Measurements from ENCODE around the gene CCDC82.

Gene CCDC82

DNA sequence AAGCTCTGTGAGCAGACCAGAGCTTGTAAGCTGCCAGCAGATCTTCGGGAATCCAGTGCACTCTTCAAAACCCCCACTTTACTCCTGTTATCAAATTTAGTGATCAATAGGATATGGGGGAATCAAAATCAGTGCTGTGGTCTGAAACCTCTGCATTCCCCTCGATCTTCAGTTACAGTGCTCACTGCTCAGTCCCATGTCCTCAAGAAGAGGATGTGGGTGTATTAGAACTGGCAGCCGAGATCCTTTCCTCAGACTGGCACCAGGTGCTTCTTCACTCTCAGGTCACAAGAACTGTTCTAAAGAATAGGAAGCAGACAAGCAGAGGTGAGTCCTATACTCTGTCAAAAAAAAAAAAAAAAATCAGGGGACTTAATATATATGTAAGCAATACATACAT is 31.4 kb downstream of the CCDC82 start:
- no peak for DNase-seq

GRCh38 chr11:96357794-96358193 is 31.9 kb downstream of the CCDC82 start:
- no peak for DNase-seq

DNA sequence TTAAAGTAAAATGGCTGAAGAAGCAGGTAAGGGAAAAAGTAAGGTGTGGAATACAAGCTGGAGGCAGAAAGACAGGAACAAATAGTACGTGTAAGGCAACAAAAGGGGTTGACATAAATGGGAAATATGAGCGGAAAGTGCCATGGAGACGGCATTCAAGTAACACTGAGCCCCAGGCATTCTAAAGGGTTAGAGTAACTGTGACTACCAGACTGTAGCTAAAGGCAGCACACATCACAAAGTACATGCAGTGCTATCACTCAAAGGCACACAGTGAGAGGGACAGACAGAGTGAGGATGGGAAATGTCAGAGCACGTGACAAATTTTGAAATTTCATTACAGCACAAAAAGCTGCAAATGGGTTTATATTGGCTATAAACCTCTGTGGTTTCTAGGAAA is 32.9 kb downstream of the CCDC82 start:
- DNase-seq = no peak

- DNase-seq = peak; percentile 52 to 80
Measured at GRCh38 chr11:96342961-96343711, 46.6 kb downstream of the CCDC82 start, which contains the start of gene MAML2. Gene MAML2 (minus strand): TSS chr11:96343195. CDS start chr11:96341895, 1,300 bp downstream.

- no peak for DNase-seq
Measured at GRCh38 chr11:96342014-96342960, 47.4 kb downstream of the CCDC82 start.

DNA sequence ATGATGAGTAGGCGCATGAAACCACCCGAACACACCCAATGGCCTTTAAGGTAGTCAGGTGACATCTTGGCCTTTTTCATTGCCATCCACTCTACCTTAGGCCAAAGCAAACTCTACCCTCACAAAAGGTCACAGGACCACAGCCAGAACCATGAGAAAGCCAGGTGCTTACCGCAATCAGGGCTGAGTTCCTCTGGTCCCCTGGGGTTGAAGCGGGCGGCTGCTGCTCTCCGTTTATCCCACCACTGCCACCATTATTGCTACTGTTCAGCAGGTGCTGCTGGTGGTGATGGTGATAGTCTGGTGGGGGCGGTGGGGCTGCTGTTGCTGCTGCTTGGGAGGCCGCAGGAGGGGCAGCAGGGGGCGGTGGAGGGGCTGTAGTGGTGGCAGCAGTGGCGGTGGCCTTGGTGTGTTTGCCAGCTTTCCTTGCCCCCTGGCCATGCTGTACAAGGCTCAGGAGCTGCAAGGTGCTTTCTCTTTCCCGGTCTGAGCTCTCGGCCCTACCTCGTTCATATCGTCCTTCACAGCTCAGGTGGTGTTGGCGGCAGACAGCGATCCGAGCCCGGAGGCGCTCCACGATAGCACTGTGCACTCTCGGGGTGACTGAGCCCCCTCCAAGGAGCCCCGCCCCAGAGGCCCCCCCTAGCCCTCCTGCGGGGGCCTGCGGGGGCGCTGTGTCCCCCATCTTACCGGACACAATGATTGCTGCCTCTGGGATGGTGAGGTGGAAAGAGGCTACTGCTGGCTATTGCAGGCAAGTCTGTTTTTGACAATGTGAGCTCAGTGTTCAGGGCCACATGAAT is 48.3 kb downstream of the CCDC82 start:
- DNase-seq = no peak

GRCh38 chr11:96340555-96340885 is 49.2 kb downstream of the CCDC82 start:
- DNase-seq = no peak

GRCh38 chr11:96339706-96340554 is 49.8 kb downstream of the CCDC82 start:
- DNase-seq = no peak

DNA sequence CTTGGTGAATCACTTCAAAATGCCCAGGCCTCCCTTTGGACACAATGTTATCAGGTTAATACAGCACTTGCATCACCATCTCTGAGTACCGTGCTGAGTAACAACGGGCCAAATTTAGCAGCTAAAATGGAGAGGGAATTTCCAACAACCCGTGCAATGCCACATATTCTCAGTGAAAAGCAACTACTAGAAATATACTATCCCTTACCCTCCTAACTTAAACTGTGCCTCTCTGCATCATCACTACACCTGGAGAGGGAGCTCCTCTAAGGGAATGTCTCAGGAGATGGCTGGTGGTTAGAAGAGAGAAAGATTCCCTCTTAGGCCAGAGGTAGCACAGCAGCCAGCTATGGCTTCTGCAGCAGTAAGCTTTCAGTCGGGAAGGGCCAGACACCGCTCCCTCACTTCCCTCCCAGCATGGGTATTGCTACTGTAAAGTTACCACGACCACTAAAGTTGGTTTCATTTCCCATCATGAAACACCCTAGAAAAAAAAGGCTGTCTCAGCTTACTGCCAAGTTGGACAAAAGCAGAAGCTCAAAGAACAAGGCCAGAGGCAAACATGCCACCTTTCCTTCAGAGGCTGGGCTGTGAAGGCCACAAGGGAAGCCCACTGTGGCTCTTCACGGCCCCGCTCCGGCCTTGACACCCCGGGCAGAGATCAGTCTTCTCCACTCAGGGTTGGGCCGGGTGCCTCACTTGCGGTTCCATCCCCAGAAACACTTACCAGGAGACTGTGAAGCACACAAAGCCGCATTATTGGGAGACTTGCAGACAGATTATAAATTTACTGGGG is 50.6 kb downstream of the CCDC82 start:
- DNase-seq = no peak

DNA sequence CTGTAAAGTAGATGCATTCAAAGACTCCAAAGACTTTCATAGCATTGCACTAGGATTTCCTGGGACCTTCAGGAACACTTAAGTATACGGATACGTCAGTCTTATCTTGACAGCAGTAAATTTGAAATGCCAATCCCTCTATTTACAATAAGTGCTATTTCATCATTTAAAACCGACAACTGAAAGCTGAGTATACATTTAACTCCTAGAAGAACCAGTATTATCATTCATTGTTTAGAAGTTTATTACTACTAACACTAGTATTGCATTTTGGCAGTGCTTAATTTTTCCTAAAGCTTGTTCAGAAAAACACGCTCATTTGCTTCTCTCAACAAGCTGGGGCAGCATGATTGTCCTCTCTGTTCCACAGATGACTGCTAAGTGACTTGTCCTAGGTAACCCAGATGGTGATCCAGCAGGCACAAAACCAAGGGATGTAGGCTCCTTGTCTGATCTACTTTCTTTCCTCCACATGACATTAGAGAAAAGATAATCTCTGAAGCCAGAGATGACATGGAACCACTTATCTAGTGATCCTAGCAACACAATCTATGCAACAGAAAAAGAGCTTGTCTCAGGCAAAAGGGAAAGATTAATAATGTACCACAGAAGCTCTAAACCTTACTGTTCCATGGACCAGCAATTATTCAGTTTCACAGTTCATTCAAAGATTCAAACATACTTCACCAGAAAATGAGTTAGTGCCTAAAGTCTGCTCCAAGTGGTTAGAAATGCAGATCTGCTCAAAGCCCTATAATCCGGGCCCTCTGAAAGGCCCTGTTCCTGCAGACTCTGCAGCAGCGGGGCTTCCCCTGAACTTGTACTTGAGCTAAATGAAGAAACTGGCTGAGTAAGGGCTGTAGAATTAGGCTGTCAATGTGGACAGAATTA is 51.9 kb downstream of the CCDC82 start:
- no peak for DNase-seq

GRCh38 chr11:96335388-96335787 is 54.3 kb downstream of the CCDC82 start:
- DNase-seq = no peak

GRCh38 chr11:96334219-96334618 is 55.5 kb downstream of the CCDC82 start:
- no peak for DNase-seq

- DNase-seq = no peak
Measured at GRCh38 chr11:96333191-96333719, 56.5 kb downstream of the CCDC82 start.

GRCh38 chr11:96332126-96332771 is 57.5 kb downstream of the CCDC82 start:
- no peak for DNase-seq

DNA sequence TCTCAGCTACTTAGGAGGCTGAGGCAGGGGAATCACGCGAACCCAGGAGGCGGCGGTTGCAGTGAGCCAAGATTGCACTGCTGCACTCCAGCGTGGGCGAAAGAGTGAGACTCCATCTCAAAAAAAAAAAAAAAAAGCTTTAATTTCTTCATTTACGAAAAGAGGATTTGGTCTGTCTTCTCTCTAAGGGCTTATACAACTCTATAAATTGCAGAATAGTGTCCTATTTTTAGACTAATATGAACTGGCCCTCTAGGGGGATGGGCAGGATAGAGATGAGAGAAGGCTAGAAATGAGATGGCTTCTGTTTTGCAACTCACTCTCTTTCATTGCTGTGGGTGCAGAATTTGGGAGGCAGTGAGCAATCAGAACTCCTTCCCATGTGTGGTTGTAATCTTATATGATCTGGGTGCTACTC is 58.0 kb downstream of the CCDC82 start:
- no peak for DNase-seq

- no peak for DNase-seq
Measured at GRCh38 chr11:96330511-96330859, 59.2 kb downstream of the CCDC82 start.

GRCh38 chr11:96329855-96330510 is 59.7 kb downstream of the CCDC82 start:
- no peak for DNase-seq

DNA sequence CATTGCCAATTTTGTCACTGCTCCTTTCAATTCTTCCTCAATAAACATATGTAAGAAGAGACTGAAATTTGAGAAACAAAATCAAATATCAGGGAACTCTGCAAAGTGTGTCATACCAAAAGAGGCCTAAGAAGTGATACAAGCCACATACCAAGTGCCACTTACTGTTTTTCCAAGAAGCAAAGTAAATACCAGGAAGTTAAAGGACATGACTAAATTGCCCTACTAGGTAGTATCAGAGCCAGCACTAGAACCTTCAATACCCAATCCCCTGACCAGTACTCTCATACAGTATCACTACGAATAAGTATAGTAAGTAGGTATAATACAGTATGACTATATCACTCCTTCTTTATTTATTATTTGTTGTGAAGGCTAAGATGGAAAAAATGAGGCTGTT is 60.3 kb downstream of the CCDC82 start:
- no peak for DNase-seq
